ENCODE results near the gene CHST14.

DNA sequence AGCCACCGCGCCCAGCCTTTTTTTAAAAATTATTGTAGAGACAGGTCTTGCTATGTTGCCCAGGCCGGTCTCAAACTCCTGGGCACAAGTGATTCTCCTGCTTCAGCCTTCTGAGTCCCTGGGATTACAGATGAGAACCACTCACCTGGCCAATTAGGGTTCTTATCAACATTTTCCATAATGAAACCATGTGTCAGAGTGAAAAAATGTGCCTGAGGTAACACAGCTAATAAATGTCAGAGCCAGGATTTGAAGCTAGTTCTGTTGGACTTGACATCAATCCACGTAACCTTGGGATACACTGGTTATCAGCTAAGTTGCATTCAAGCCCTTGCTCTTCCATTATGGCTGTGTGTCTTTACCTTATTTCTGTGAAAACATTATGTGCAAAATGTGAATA lies 29.1 kb downstream of the CHST14 start:
- TF ChIP-seq CEBPB (IDR thresholded peaks at IDR 0.05; ENCODE audit: low read depth, low read length) (no peak), CTCF (IDR thresholded peaks at IDR 0.05; ENCODE audit: control extremely low read depth in 1 of 3, insufficient read depth in 1 of 3, low read depth in 1 of 3, low read length in 3 of 3) (no peak), POLR2AphosphoS5 (IDR thresholded peaks at IDR 0.05; ENCODE audit: low read depth, low read length) (no peak), TBP (IDR thresholded peaks at IDR 0.05; ENCODE audit: low read depth, low read length) (no peak), TAF1 (IDR thresholded peaks at IDR 0.05; ENCODE audit: low read depth, low read length) (no peak), SP1 (IDR thresholded peaks at IDR 0.05; ENCODE audit: low read depth, low read length) (no peak), SRF (IDR thresholded peaks at IDR 0.05; ENCODE audit: low read depth, low read length) (no peak)
- TF ChIP-seq, protein P1, sequence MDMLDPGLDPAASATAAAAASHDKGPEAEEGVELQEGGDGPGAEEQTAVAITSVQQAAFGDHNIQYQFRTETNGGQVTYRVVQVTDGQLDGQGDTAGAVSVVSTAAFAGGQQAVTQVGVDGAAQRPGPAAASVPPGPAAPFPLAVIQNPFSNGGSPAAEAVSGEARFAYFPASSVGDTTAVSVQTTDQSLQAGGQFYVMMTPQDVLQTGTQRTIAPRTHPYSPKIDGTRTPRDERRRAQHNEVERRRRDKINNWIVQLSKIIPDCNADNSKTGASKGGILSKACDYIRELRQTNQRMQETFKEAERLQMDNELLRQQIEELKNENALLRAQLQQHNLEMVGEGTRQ (IDR thresholded peaks at IDR 0.05; ENCODE audit: low read length), result no peak
